K562 (cell line): ENCODE measurements around the gene ICA1. TPM values are rescaled to one million over a fixed set of nuclear protein-coding genes. Genes with fewer than 3 reads are reported as not detected.
A peak's percentile ranks its signal among the peaks of the same experiment; 100 is the strongest.

Experiments used
- ATAC-seq: fragments of 200-7000 bp; cut with Tn5 transposase; 3 replicates; pipeline ENCODE4 v1.9.1; 2020; ENCODE audit warnings: moderate library complexity
- BruUV-seq: library from RNA; stranded (reverse); fragments of 400-500 nt; replicated peaks from 2 replicates; lab custom pipeline; 2021; lab: Mats Ljungman, UMichigan
- CTCF ChIA-PET: fragments of 300-600 bp; formaldehyde crosslinking; extraction: SDS; loops from one replicate; lab custom pipeline; 2021; ENCODE audit warnings: low intra/inter-chr PET ratio; lab: Yijun Ruan, JAX
- POLR2A ChIA-PET: fragments of 300-600, 350-650 bp; sonication (Branson Sonifier 250); formaldehyde crosslinking; extraction: SDS; loops from one replicate; lab custom pipeline; 2021; ENCODE audit warnings: antibody characterized with exemption, inconsistent platforms; lab: Yijun Ruan, JAX
- DNase-seq, 4 experiments: peaks; one replicate each; pipeline versions ENCODE4 v3.0.0 to v3.0.0-alpha.2; 2011 to 2018; ENCODE audit warnings: low spot score in 3 of 4, mixed read lengths in 3 of 4; ENCODE audit errors: extremely low read depth in 1 of 4
- FAIRE-seq: peaks from 2 replicates; lab custom pipeline; 2011; peaks lifted over from hg19 to GRCh38; lab: Jason Lieb, UNC
- H2AFZ ChIP-seq: 2 replicates; pipeline ENCODE4 v1.6.0; 2011; ENCODE audit warnings: low read depth, low read length, control low read depth, inconsistent platforms
- H3K27ac ChIP-seq: fragments of 200-600 bp; 3 replicates; pipeline ENCODE4 v1.8.0; 2011; ENCODE audit warnings: low read depth, mild to moderate bottlenecking, control low read depth, inconsistent platforms, low read length, moderate library complexity, mixed read lengths; ENCODE audit errors: extremely low read depth
- H3K27me3 ChIP-seq, 2 experiments: fragments of 300-600 bp in 1 of 2; 2 replicates in 1 of 2; 3 replicates in 1 of 2; pipeline versions ENCODE4 v1.6.0 to v1.8.0; 2011; ENCODE audit warnings: inconsistent platforms in 2 of 2, low read length in 2 of 2, mild to moderate bottlenecking in 1 of 2, mixed read lengths in 1 of 2, moderate library complexity in 1 of 2; ENCODE audit not compliant: control insufficient read depth in 2 of 2, insufficient read depth in 2 of 2
- H3K36me3 ChIP-seq: fragments of 300-600 bp; 3 replicates; pipeline ENCODE4 v1.8.0; 2011; ENCODE audit warnings: mild to moderate bottlenecking, low read length, inconsistent platforms; ENCODE audit not compliant: control insufficient read depth, insufficient read depth
- H3K4me1 ChIP-seq, 2 experiments: fragments of 200-600 bp in 1 of 2; replicated peaks in 1 of 2; 2 replicates in 1 of 2; 3 replicates in 1 of 2; pipeline versions ENCODE4 v1.5.1 to v1.8.0; 2011; ENCODE audit warnings: inconsistent platforms in 2 of 2, low read length in 2 of 2, mild to moderate bottlenecking in 1 of 2, mixed read lengths in 1 of 2, moderate library complexity in 1 of 2; ENCODE audit not compliant: control insufficient read depth in 2 of 2, insufficient read depth in 2 of 2
- H3K4me2 ChIP-seq: 2 replicates; pipeline ENCODE4 v1.6.1; 2011; ENCODE audit warnings: low read length, control low read depth, inconsistent platforms, mixed read lengths; ENCODE audit not compliant: insufficient read depth
- H3K4me3 ChIP-seq: fragments of 200-600 bp; sonication (generic), shearing (Covaris generic); 2 replicates; pipeline ENCODE4 v1.5.1; 2016; ENCODE audit warnings: control low read depth, inconsistent platforms
- H3K79me2 ChIP-seq: fragments of 200-600 bp; 3 replicates; pipeline ENCODE4 v1.8.0; 2011; ENCODE audit warnings: low read length, inconsistent platforms; ENCODE audit not compliant: control insufficient read depth, insufficient read depth
- H3K9ac ChIP-seq, 2 experiments: 2 replicates each; pipeline versions ENCODE4 v1.6.0 to v1.6.1; 2011; ENCODE audit warnings: low read depth in 2 of 2, low read length in 2 of 2, control low read depth in 1 of 2, inconsistent platforms in 1 of 2, mild to moderate bottlenecking in 1 of 2, mixed read lengths in 1 of 2; ENCODE audit not compliant: insufficient read depth in 1 of 2
- H3K9me1 ChIP-seq: one replicate; pipeline ENCODE4 v1.6.0; 2011; ENCODE audit warnings: inconsistent platforms, mild to moderate bottlenecking, low read length, moderate library complexity; ENCODE audit not compliant: control insufficient read depth, insufficient read depth
- H3K9me3 ChIP-seq: replicated peaks from 2 replicates; pipeline ENCODE4 v1.5.1; 2011; ENCODE audit warnings: low read depth, low read length, inconsistent platforms; ENCODE audit not compliant: control insufficient read depth, insufficient read depth
- H4K20me1 ChIP-seq: replicated peaks from 2 replicates; pipeline ENCODE4 v1.6.1; 2011; ENCODE audit warnings: low read length, inconsistent platforms, mixed read lengths; ENCODE audit not compliant: control insufficient read depth, insufficient read depth
- CBFA2T3 ChIP-seq: fragments of 450-650 bp; IDR thresholded peaks from 2 replicates; pipeline ENCODE4 v1.6.1; 2017
- CHD2 ChIP-seq: IDR thresholded peaks from 2 replicates; pipeline ENCODE4 v1.6.1; 2011; ENCODE audit warnings: low read depth, low read length
- DNMT1 ChIP-seq: fragments of 450-650 bp; IDR thresholded peaks from 2 replicates; pipeline ENCODE4 v1.6.1; 2016; ENCODE audit warnings: antibody characterized with exemption, mild to moderate bottlenecking
- SMAD1 ChIP-seq: fragments of 150-350 bp; IDR thresholded peaks from 2 replicates; pipeline ENCODE4 v1.6.1; 2014; ENCODE audit warnings: low read length, low read depth; ENCODE audit not compliant: partially characterized antibody
- ZNF384 ChIP-seq: IDR thresholded peaks from 2 replicates; pipeline ENCODE4 v1.6.1; 2012; ENCODE audit warnings: low read depth, low read length, improper control_type of control experiment
- in situ Hi-C: fragments of 300-500 bp; cut with MboI; formaldehyde crosslinking; loops from 4 replicates; pipeline ENCODE4 v1.15.0; 2018; ENCODE audit warnings: inconsistent platforms, mixed read lengths
- intact Hi-C: fragments of 100-400 bp; cut with micrococcal nuclease; formaldehyde crosslinking; loops from 2 replicates; pipeline ENCODE4 v1.14.2; 2022
- polyA plus RNA-seq, 8 experiments: library from polyadenylated mRNA; depleted of rRNA in 4 of 8; stranded (reverse) in 5 of 8; unstranded in 3 of 8; fragments of >200 nt; fragmentation: Nextera tagmentation in 2 of 8; fragmentation: Illumina TruSeq in 1 of 8; extraction: Ambion mirVana in 2 of 8; extraction: Trizol in 1 of 8; gene quantifications; 2 replicates each; pipeline versions ENCODE4 v1.2.1 to v1.2.3, GENCODE V29; 2011 to 2014; ENCODE audit warnings: inconsistent platforms in 1 of 8, missing spikeins in 1 of 8
- total RNA-seq, 7 experiments: library from RNA; depleted of rRNA in 6 of 7; stranded (reverse); fragments of >200 nt in 6 of 7; fragmentation: Illumina TruSeq in 2 of 7; extraction: Trizol in 2 of 7; gene quantifications; 2 replicates each; pipeline versions ENCODE4 v1.2.1 to v1.2.3, GENCODE V29; 2011 to 2021; ENCODE audit warnings: low replicate concordance in 1 of 7
- TF ChIP-seq, protein P1 (sequence below): fragments of 450-650 bp; IDR thresholded peaks from 2 replicates; pipeline ENCODE4 v1.6.1; 2017; ENCODE audit warnings: antibody characterized with exemption

Gene ICA1
- total and polyA plus RNA-seq, 9 of the 15 experiments (the other 6 are each of a cell fraction or from before 2014, with no cell fraction given), result 7.1 to 22.3 (median 16.4) TPM

DNA sequence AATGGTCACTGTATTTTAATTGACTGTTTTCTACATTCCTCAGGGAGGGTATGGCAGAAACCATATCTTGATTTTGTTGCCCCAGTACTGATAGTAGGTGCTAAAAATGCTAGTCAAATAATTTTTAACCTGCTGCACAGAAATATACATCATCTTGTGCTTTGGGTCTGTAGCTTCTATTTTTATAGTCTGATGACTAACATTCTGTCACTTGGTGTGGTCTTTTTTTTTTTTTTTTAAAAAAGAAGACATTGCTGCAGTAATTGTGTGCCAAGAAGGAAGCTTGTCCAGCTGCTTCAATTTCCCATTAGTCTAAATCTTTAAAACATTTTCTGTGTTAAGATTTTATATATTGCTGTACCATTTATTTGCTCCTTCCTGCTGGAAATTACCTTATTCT lies 83.6 kb downstream of the ICA1 start:
- no TSS peak for BruUV-seq
- intact Hi-C loops, result no loop called here
- CTCF ChIA-PET, result no interaction called here
- TF ChIP-seq ZNF384 (0 out of 2 replicates have a peak, but pooled peaks have one; percentile 14), SMAD1 (no peak), DNMT1 (no peak), CBFA2T3 (no peak), CHD2 (no peak)
- TF ChIP-seq, protein P1, sequence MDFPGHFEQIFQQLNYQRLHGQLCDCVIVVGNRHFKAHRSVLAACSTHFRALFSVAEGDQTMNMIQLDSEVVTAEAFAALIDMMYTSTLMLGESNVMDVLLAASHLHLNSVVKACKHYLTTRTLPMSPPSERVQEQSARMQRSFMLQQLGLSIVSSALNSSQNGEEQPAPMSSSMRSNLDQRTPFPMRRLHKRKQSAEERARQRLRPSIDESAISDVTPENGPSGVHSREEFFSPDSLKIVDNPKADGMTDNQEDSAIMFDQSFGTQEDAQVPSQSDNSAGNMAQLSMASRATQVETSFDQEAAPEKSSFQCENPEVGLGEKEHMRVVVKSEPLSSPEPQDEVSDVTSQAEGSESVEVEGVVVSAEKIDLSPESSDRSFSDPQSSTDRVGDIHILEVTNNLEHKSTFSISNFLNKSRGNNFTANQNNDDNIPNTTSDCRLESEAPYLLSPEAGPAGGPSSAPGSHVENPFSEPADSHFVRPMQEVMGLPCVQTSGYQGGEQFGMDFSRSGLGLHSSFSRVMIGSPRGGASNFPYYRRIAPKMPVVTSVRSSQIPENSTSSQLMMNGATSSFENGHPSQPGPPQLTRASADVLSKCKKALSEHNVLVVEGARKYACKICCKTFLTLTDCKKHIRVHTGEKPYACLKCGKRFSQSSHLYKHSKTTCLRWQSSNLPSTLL, result no peak
- DNase-seq, result no peak
- H2AFZ ChIP-seq, result no peak overlapping the region
- peaks cover 0 to 22% of the 10 kb centered on the region in 2 experiments; a peak in 4 of 5 replicates for H3K4me1 ChIP-seq
- POLR2A ChIA-PET, result interaction anchor here (0.7 kb wide), 1 partner anchor 63 kb away, joined by 3 read pairs; no protein-coding TSS in a partner anchor
- H3K4me3 ChIP-seq, result no peak overlapping the region
- no peaks in the 10 kb centered on the region for H4K20me1 ChIP-seq
- no peaks in the 10 kb centered on the region for H3K79me2 ChIP-seq
- no peak overlapping the region for H3K9ac ChIP-seq
- ATAC-seq, result no peak
- no peaks in the 10 kb centered on the region for H3K36me3 ChIP-seq
- no peaks in the 10 kb centered on the region for H3K9me1 ChIP-seq
- H3K9me3 ChIP-seq, result no peaks in the 10 kb centered on the region
- in situ Hi-C loops, result no loop called here
- H3K27ac ChIP-seq, result no peak overlapping the region
- no peak overlapping the region for H3K4me2 ChIP-seq
- no peaks in the 10 kb centered on the region for H3K27me3 ChIP-seq
- FAIRE-seq, result no peak
